Measurements from ENCODE around the gene SUPT6H.
A peak's percentile ranks its signal among the peaks of the same experiment; 100 is the strongest.
"Not testable (repeated sequence)": the region's sequence is repeated elsewhere in the genome, so short reads cannot be mapped to it uniquely, and the experiment has no call there.

SUPT6H gene

GRCh38 chr17:28723836-28724499 is 62.0 kb downstream of the SUPT6H start:
- H3K4me3 Mint-ChIP-seq; H3K27me3 Mint-ChIP-seq; DNase-seq (ENCODE audit: low spot score in 2 of 2); H3K9me3 Mint-ChIP-seq; ATAC-seq (ENCODE audit: low read depth): not testable (repeated sequence)
- Mint-ChIP-seq H3K4me1 (peaks cover 46% of the 10 kb centered on the region), H3K36me3 (peaks cover 27% of the 10 kb centered on the region), H3K27ac (peak overlapping the region; percentile 84)

- H3K36me3 Mint-ChIP-seq, result peaks cover 27% of the 10 kb centered on the region
- H3K4me3 Mint-ChIP-seq, result peak overlapping the region; percentile 89
- H3K4me1 Mint-ChIP-seq, result peaks cover 46% of the 10 kb centered on the region
- peak overlapping the region; percentile 84 for H3K27ac Mint-ChIP-seq
- no peaks in the 10 kb centered on the region for H3K27me3 Mint-ChIP-seq
- DNase-seq (ENCODE audit: low spot score in 2 of 2), result no peak
- no peaks in the 10 kb centered on the region for H3K9me3 Mint-ChIP-seq
- ATAC-seq (ENCODE audit: low read depth), result no peak
Observed at GRCh38 chr17:28724500-28725165, 62.6 kb downstream of the SUPT6H start.

GRCh38 chr17:28725166-28725659 is 63.2 kb downstream of the SUPT6H start:
- peaks cover 46% of the 10 kb centered on the region for H3K4me1 Mint-ChIP-seq
- H3K9me3 Mint-ChIP-seq, result no peaks in the 10 kb centered on the region

GRCh38 chr17:28725660-28726225 is 63.7 kb downstream of the SUPT6H start:
- H3K4me1 Mint-ChIP-seq, result peaks cover 46% of the 10 kb centered on the region
- H3K36me3 Mint-ChIP-seq, result peaks cover 21% of the 10 kb centered on the region
- no peaks in the 10 kb centered on the region for H3K9me3 Mint-ChIP-seq

More at GRCh38 chr17:28725166-28725659, 63.2 kb downstream of the SUPT6H start:
- Mint-ChIP-seq H3K4me3 (peak overlapping the region; percentile 89), H3K27me3 (no peaks in the 10 kb centered on the region), H3K36me3 (peaks cover 24% of the 10 kb centered on the region), H3K27ac (peak overlapping the region; percentile 84)
- DNase-seq (ENCODE audit: low spot score in 2 of 2) (peak in 1 of 2 donors; percentile 53), ATAC-seq (ENCODE audit: low read depth) (no peak)

GRCh38 chr17:28726226-28726626 is 64.2 kb downstream of the SUPT6H start, which contains the start of gene TLCD1:
TSS of gene TLCD1 (minus strand) at chr17:28726233. CDS start at chr17:28726097, 136 bp downstream.
- H3K27me3 Mint-ChIP-seq, result no peaks in the 10 kb centered on the region
- peak within 1 kb of the TSS; percentile 98 for H3K27ac Mint-ChIP-seq
- H3K9me3 Mint-ChIP-seq, result no peaks in the 10 kb centered on the region
- DNase-seq (ENCODE audit: low spot score in 2 of 2) (peak; percentile 74 to 82), ATAC-seq (ENCODE audit: low read depth) (peak; percentile 23)
- peaks cover 18% of the 10 kb centered on the region for H3K36me3 Mint-ChIP-seq
- H3K4me3 Mint-ChIP-seq, result peak within 1 kb of the TSS; percentile 90
- peaks cover 45% of the 10 kb centered on the region for H3K4me1 Mint-ChIP-seq

More at GRCh38 chr17:28725660-28726225, 63.7 kb downstream of the SUPT6H start:
- ATAC-seq (ENCODE audit: low read depth) (no peak), DNase-seq (ENCODE audit: low spot score in 2 of 2) (peak in 1 of 2 donors; percentile 62)
- peak overlapping the region; percentile 84 for H3K27ac Mint-ChIP-seq
- no peaks in the 10 kb centered on the region for H3K27me3 Mint-ChIP-seq
- peak overlapping the region; percentile 89 for H3K4me3 Mint-ChIP-seq

- Mint-ChIP-seq H3K27me3 (no peaks in the 10 kb centered on the region), H3K27ac (peak overlapping the region; percentile 98), H3K36me3 (peaks cover 16% of the 10 kb centered on the region), H3K9me3 (no peaks in the 10 kb centered on the region), H3K4me3 (peak overlapping the region; percentile 90), H3K4me1 (peaks cover 40% of the 10 kb centered on the region)
- ATAC-seq (ENCODE audit: low read depth) (peak; percentile 24), DNase-seq (ENCODE audit: low spot score in 2 of 2) (peak; percentile 92 to 97)
Observed at GRCh38 chr17:28726627-28727491, 64.9 kb downstream of the SUPT6H start.

- H3K4me1 Mint-ChIP-seq, result peaks cover 37% of the 10 kb centered on the region
- H3K36me3 Mint-ChIP-seq, result peaks cover 14% of the 10 kb centered on the region
- H3K27me3 Mint-ChIP-seq, result no peaks in the 10 kb centered on the region
- ATAC-seq (ENCODE audit: low read depth) (peak; percentile 61), DNase-seq (ENCODE audit: low spot score in 2 of 2) (peak; percentile 96 to 99)
- peak within 1 kb of the TSS; percentile 98 for H3K27ac Mint-ChIP-seq
- H3K4me3 Mint-ChIP-seq, result peak within 1 kb of the TSS; percentile 90
- no peaks in the 10 kb centered on the region for H3K9me3 Mint-ChIP-seq
Observed at GRCh38 chr17:28728364-28729200, 66.6 kb downstream of the SUPT6H start, which contains the start of gene NEK8. TSS of gene NEK8 (plus strand) at chr17:28728788. CDS start at chr17:28728814, 26 bp downstream.

- Mint-ChIP-seq H3K9me3 (no peaks in the 10 kb centered on the region), H3K4me1 (peaks cover 35% of the 10 kb centered on the region), H3K27me3 (no peaks in the 10 kb centered on the region), H3K36me3 (peaks cover 5% of the 10 kb centered on the region), H3K27ac (peak overlapping the region; percentile 25), H3K4me3 (no peak overlapping the region)
- no peak for DNase-seq (ENCODE audit: low spot score in 2 of 2)
- no peak for ATAC-seq (ENCODE audit: low read depth)
Observed at GRCh38 chr17:28729950-28730330, 67.9 kb downstream of the SUPT6H start.

GRCh38 chr17:28733346-28733745 is 71.3 kb downstream of the SUPT6H start:
- Mint-ChIP-seq H3K27me3 (no peaks in the 10 kb centered on the region), H3K36me3 (peaks cover 5% of the 10 kb centered on the region), H3K4me1 (peaks cover 34% of the 10 kb centered on the region), H3K27ac (peak overlapping the region; percentile 86), H3K4me3 (no peak overlapping the region), H3K9me3 (no peaks in the 10 kb centered on the region)
- no peak for ATAC-seq (ENCODE audit: low read depth)
- DNase-seq (ENCODE audit: low spot score in 2 of 2), result no peak

- H3K36me3 Mint-ChIP-seq, result peaks cover 5% of the 10 kb centered on the region
- H3K4me3 Mint-ChIP-seq, result no peak overlapping the region
- no peak for DNase-seq (ENCODE audit: low spot score in 2 of 2)
- H3K27ac Mint-ChIP-seq, result peak overlapping the region; percentile 86
- H3K27me3 Mint-ChIP-seq, result no peaks in the 10 kb centered on the region
- no peak for ATAC-seq (ENCODE audit: low read depth)
- no peaks in the 10 kb centered on the region for H3K9me3 Mint-ChIP-seq
- peaks cover 36% of the 10 kb centered on the region for H3K4me1 Mint-ChIP-seq
Observed at GRCh38 chr17:28734712-28735241, 72.8 kb downstream of the SUPT6H start.

- Mint-ChIP-seq H3K9me3 (no peaks in the 10 kb centered on the region), H3K4me1 (peaks cover 36% of the 10 kb centered on the region), H3K4me3 (no peak overlapping the region), H3K27ac (no peak overlapping the region), H3K27me3 (no peaks in the 10 kb centered on the region), H3K36me3 (peaks cover 5% of the 10 kb centered on the region)
- no peak for DNase-seq (ENCODE audit: low spot score in 2 of 2)
- ATAC-seq (ENCODE audit: low read depth), result no peak
Observed at GRCh38 chr17:28735242-28735722, 73.3 kb downstream of the SUPT6H start.

GRCh38 chr17:28735913-28736769 is 74.1 kb downstream of the SUPT6H start:
- H3K27me3 Mint-ChIP-seq, H3K27ac Mint-ChIP-seq: not testable (repeated sequence)
- H3K4me1 Mint-ChIP-seq, result peaks cover 45% of the 10 kb centered on the region

More at GRCh38 chr17:28735913-28736769, 74.1 kb downstream of the SUPT6H start:
- H3K36me3 Mint-ChIP-seq; DNase-seq (ENCODE audit: low spot score in 2 of 2); H3K4me3 Mint-ChIP-seq; H3K9me3 Mint-ChIP-seq; ATAC-seq (ENCODE audit: low read depth): not testable (repeated sequence)

Measured in memory B cell (primary cell).